Posterior vena cava (tissue), 2 donors: ENCODE measurements around the gene MAPK8IP3. TPM values are rescaled to one million over a fixed set of nuclear protein-coding genes. Genes with fewer than 3 reads are reported as not detected.
A peak's percentile ranks its signal among the peaks of the same experiment; 100 is the strongest.

Experiments used
- DNase-seq: peaks from one replicate; pipeline ENCODE4 v3.0.0-alpha.2; 2020; ENCODE audit warnings: low spot score
- intact Hi-C, 2 donors: fragments of 100-400 bp; cut with DNase I; formaldehyde crosslinking; loops; one replicate each; pipeline versions ENCODE4 v1.14.1 to v1.14.2; 2022 to 2023
- microRNA-seq, 2 donors: library from miRNA; unstranded; fragments of <30 nt; microRNA quantifications; one replicate each; pipeline ENCODE4 v1.2.0, GENCODE V29; 2020 to 2021; ENCODE audit warnings: borderline microRNAs expressed in 2 of 2
- total RNA-seq, 2 donors: library from RNA; stranded (reverse); fragmentation: NEBNext Ultra II Directional; extraction: Animal tissue kit (Norgen Biotek cat#: 25700); gene quantifications; one replicate each; pipeline ENCODE4 v1.2.1, GENCODE V29; 2021
- donor health status: DM: yes; HTN: yes; CAD: no.
- donor health status: DM: yes; HTN: yes; CAD: no.

MAPK8IP3 gene
- total RNA-seq, 2 donors from 2014 or later, result 37.1 to 42.3 TPM

GRCh38 chr16:1812732-1813163 lies 106.8 kb downstream of the MAPK8IP3 start:
- intact Hi-C loops, result loop anchor here in 1 of 2 donors (5.0 kb wide), 1 partner anchor 50 kb away; no protein-coding TSS in a partner anchor
- DNase-seq, result peak; percentile 79

- intact Hi-C loops, result no loop called here
- DNase-seq, result no peak
These were observed 109.5 kb downstream of the MAPK8IP3 start for GRCh38 chr16:1815461-1815860.

- intact Hi-C loops, result loop anchor here in 1 of 2 donors (2.0 kb wide), 1 partner anchor 420 kb away; the partner anchor contains the start of gene DNASE1L2
- DNase-seq, result peak; percentile 73
These were observed 110.6 kb downstream of the MAPK8IP3 start for GRCh38 chr16:1816396-1817275.

- DNase-seq, result peak; percentile 64
- intact Hi-C loops, result loop anchor here in 1 of 2 donors (2.0 kb wide), 1 partner anchor 420 kb away; the partner anchor contains the start of gene DNASE1L2
These were observed 111.2 kb downstream of the MAPK8IP3 start for GRCh38 chr16:1817276-1817589.

- intact Hi-C loops, result loop anchor here in 1 of 2 donors (2.0 kb wide), 1 partner anchor 419 kb away; the partner anchor contains the start of gene DNASE1L2
- DNase-seq, result peak; percentile 72
These were observed 111.7 kb downstream of the MAPK8IP3 start for GRCh38 chr16:1817716-1818115.

GRCh38 chr16:1818204-1818872 lies 112.3 kb downstream of the MAPK8IP3 start:
- intact Hi-C loops, result no loop called here
- DNase-seq, result peak; percentile 66

- DNase-seq, result peak; percentile 60
- intact Hi-C loops, result no loop called here
These were observed 113.0 kb downstream of the MAPK8IP3 start for GRCh38 chr16:1818873-1819525.

- DNase-seq, result peak; percentile 74
- intact Hi-C loops, result loop anchor here in 1 of 2 donors (10.0 kb wide), 1 partner anchor 1765 kb away; no protein-coding TSS in a partner anchor
These were observed 113.6 kb downstream of the MAPK8IP3 start for GRCh38 chr16:1819611-1820010.

Small RNA genes within 50 kb of the gene (microRNA-seq; reads per million reads assigned to microRNA genes)
- gene MIR3177, result 0.97 to 1.3 reads per million in 2 donors

Other genes with a start within 250 kb of the MAPK8IP3 start
- gene CLCN7, start 231.2 kb upstream of the MAPK8IP3 start, total RNA-seq, result 10 to 100 TPM; 35.8 to 52.6 TPM
- under 1 TPM in 1 of 2 donors, not detected in 1; 0.14 TPM for gene PTX4, start 217.3 kb upstream of the MAPK8IP3 start, total RNA-seq
- 10 to 100 TPM; 20.8 to 21.4 TPM for gene TELO2, start 212.8 kb upstream of the MAPK8IP3 start, total RNA-seq
- gene TMEM204, start 172.5 kb upstream of the MAPK8IP3 start, total RNA-seq, result 10 to 100 TPM; 23.7 to 36.5 TPM
- gene IFT140, start 94.1 kb upstream of the MAPK8IP3 start, total RNA-seq, result 10 to 100 TPM; 13.1 to 14.9 TPM
- 10 to 100 TPM; 12.1 to 12.4 TPM for gene CRAMP1, start 93.8 kb upstream of the MAPK8IP3 start, total RNA-seq
- gene JPT2, start 27.9 kb upstream of the MAPK8IP3 start, total RNA-seq, result 10 to 100 TPM; 23.3 to 31.1 TPM
- 10 to 100 TPM; 31.6 to 47.0 TPM for gene NME3, start 65.3 kb downstream of the MAPK8IP3 start, total RNA-seq
- gene EME2, start 66.6 kb downstream of the MAPK8IP3 start, total RNA-seq, result 10 to 100 TPM; 10.2 to 12.0 TPM
- gene MRPS34, start 66.9 kb downstream of the MAPK8IP3 start, total RNA-seq, result 10 to 100 TPM; 37.3 to 45.8 TPM
- gene SPSB3, start 76.4 kb downstream of the MAPK8IP3 start, total RNA-seq, result 10 to 100 TPM; 21.7 to 26.7 TPM
- gene NUBP2, start 76.8 kb downstream of the MAPK8IP3 start, total RNA-seq, result 10 to 100 TPM; 30.4 to 30.9 TPM
- gene IGFALS, start 87.5 kb downstream of the MAPK8IP3 start, total RNA-seq, result under 1 TPM in 1 of 2 donors, not detected in 1; 0.10 TPM
- gene HAGH, start 120.6 kb downstream of the MAPK8IP3 start, total RNA-seq, result 10 to 100 TPM; 36.1 to 48.2 TPM
- gene FAHD1, start 121.0 kb downstream of the MAPK8IP3 start, total RNA-seq, result 10 to 100 TPM; 14.0 to 17.3 TPM
- gene MEIOB, start 166.0 kb downstream of the MAPK8IP3 start, total RNA-seq, result not detected
- gene HS3ST6, start 212.2 kb downstream of the MAPK8IP3 start, total RNA-seq, result not detected
- 10 to 100 TPM; 61.4 to 70.0 TPM for gene MSRB1, start 237.0 kb downstream of the MAPK8IP3 start, total RNA-seq
- not detected for gene RPL3L, start 248.5 kb downstream of the MAPK8IP3 start, total RNA-seq